HG03103 (cell line): ENCODE measurements around the gene SCAPER.

Source experiments
- ATAC-seq: cut with Tn5 transposase; IDR thresholded peaks from one replicate; pipeline ENCODE4 v1.9.1; 2021; ENCODE audit warnings: low read depth; ENCODE audit not compliant: unreplicated experiment

SCAPER gene

GRCh38 chr15:76378691-76379090 lies 526.4 kb downstream of the SCAPER start:
- no peak for ATAC-seq

GRCh38 chr15:76377751-76378150 lies 527.4 kb downstream of the SCAPER start:
- ATAC-seq = no peak

- no peak for ATAC-seq
Observed at GRCh38 chr15:76377217-76377616, 527.9 kb downstream of the SCAPER start.

GRCh38 chr15:76376816-76377215 lies 528.3 kb downstream of the SCAPER start:
- no peak for ATAC-seq

- no peak for ATAC-seq
Observed at GRCh38 chr15:76376029-76376428, 529.1 kb downstream of the SCAPER start.

GRCh38 chr15:76368122-76368621 lies 537.0 kb downstream of the SCAPER start:
- no peak for ATAC-seq

GRCh38 chr15:76366714-76367113 lies 538.4 kb downstream of the SCAPER start:
- ATAC-seq = no peak

GRCh38 chr15:76363251-76363650 lies 541.9 kb downstream of the SCAPER start:
- ATAC-seq = no peak

- no peak for ATAC-seq
Observed at GRCh38 chr15:76360416-76360815, 544.7 kb downstream of the SCAPER start.

- no peak for ATAC-seq
Observed at GRCh38 chr15:76359152-76359551, 546.0 kb downstream of the SCAPER start.

GRCh38 chr15:76358453-76358852 lies 546.7 kb downstream of the SCAPER start:
- ATAC-seq = no peak

- ATAC-seq = no peak
Observed at GRCh38 chr15:76354823-76355440, 550.2 kb downstream of the SCAPER start.

GRCh38 chr15:76353903-76354302 lies 551.2 kb downstream of the SCAPER start:
- no peak for ATAC-seq

GRCh38 chr15:76353023-76353577 lies 552.0 kb downstream of the SCAPER start:
- ATAC-seq = no peak

- no peak for ATAC-seq
Observed at GRCh38 chr15:76349301-76350070, 555.7 kb downstream of the SCAPER start.

- ATAC-seq = no peak
Observed at GRCh38 chr15:76347482-76348055, 557.6 kb downstream of the SCAPER start.

- no peak for ATAC-seq
Observed at GRCh38 chr15:76346669-76347481, 558.3 kb downstream of the SCAPER start.

- ATAC-seq = no peak
Observed at GRCh38 chr15:76345880-76346668, 559.1 kb downstream of the SCAPER start.

- ATAC-seq = no peak
Observed at GRCh38 chr15:76345583-76345879, 559.6 kb downstream of the SCAPER start.
